ENCODE data around the gene RARRES1.

DNA sequence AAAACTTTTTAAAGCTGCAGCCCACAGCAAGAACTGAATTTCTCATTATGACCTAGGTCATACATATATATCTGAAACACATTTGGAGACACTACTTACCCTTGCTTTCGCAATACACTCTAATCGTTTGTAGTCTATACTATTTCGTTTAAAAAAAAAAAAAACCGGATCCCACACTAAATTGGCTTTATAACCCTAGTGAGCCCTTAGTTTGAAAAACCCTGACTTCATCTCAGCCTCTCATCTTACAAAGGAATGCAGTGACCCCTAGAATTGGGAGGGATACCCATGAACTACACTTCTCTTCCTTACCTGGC is 4.2 kb downstream of the RARRES1 start:
- no peak for TF ChIP-seq CTCF (tag by site-specific recombination; IDR thresholded peaks at IDR 0.05)
- TF ChIP-seq ZNF776 (tag by site-specific recombination; IDR thresholded peaks at IDR 0.05; ENCODE audit: borderline replicate concordance), result no peak
